ENCODE results near the gene OGFOD3.

DNA sequence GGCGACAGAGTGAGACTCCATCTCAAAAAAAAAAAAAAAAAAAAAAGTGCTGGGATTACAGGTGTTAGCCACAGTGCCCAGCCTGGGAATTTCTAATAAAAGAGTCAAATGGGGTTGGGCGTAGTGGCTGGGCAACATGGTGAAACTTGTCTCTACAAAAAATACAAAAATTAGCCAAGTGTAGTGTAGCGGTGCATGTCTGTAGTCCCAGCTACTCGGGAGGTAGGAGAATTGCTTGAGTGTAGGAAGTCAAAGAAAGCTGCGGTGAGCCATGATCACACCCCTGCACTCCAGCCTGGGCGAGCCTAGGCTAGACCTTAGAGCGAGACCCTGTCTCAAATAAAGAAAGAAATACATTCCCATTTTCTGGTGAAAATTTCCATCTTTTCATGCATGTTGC, 49.2 kb downstream of the OGFOD3 start:
- TF ChIP-seq, protein P1, sequence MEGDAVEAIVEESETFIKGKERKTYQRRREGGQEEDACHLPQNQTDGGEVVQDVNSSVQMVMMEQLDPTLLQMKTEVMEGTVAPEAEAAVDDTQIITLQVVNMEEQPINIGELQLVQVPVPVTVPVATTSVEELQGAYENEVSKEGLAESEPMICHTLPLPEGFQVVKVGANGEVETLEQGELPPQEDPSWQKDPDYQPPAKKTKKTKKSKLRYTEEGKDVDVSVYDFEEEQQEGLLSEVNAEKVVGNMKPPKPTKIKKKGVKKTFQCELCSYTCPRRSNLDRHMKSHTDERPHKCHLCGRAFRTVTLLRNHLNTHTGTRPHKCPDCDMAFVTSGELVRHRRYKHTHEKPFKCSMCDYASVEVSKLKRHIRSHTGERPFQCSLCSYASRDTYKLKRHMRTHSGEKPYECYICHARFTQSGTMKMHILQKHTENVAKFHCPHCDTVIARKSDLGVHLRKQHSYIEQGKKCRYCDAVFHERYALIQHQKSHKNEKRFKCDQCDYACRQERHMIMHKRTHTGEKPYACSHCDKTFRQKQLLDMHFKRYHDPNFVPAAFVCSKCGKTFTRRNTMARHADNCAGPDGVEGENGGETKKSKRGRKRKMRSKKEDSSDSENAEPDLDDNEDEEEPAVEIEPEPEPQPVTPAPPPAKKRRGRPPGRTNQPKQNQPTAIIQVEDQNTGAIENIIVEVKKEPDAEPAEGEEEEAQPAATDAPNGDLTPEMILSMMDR (IDR thresholded peaks at IDR 0.05) = no peak
- TF ChIP-seq ZFX (IDR thresholded peaks at IDR 0.05; ENCODE audit: borderline replicate concordance) = no peak

Data from 22Rv1 (cell line).